NCI-H524 treated with DMSO at 0.1 percent for 48 hours (cell line): Measurements from ENCODE around the gene ADAMTS15.
A peak's percentile ranks its signal among the peaks of the same experiment; 100 is the strongest.

Source experiments
- DNase-seq: peaks from one replicate; lab custom pipeline; 2025; lab: John Stamatoyannopoulos, UW

ADAMTS15 gene

DNA sequence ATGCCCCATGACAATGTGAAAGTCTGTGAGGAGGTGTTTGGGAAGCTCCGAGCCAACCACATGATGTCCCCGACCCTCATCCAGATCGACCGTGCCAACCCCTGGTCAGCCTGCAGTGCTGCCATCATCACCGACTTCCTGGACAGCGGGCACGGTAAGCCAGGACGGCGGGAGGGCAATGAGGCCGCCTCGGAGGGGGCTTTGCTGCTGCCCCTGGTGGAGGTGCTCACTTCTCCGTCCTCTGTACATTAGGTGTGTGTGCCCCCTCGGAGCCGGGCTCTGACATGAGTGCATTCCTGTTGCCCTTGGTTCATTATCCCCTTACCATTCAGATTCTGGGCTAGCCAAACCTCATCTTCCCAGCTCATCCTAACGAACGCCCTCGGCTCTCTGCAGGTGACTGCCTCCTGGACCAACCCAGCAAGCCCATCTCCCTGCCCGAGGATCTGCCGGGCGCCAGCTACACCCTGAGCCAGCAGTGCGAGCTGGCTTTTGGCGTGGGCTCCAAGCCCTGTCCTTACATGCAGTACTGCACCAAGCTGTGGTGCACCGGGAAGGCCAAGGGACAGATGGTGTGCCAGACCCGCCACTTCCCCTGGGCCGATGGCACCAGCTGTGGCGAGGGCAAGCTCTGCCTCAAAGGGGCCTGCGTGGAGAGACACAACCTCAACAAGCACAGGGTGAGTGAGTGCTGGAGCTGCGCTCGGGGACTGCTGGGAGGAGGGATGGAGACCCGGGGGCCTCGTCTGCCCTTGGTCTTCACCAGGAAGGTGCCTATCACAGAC is 13.8 kb downstream of the ADAMTS15 start:
- peak; percentile 11 for DNase-seq

DNA sequence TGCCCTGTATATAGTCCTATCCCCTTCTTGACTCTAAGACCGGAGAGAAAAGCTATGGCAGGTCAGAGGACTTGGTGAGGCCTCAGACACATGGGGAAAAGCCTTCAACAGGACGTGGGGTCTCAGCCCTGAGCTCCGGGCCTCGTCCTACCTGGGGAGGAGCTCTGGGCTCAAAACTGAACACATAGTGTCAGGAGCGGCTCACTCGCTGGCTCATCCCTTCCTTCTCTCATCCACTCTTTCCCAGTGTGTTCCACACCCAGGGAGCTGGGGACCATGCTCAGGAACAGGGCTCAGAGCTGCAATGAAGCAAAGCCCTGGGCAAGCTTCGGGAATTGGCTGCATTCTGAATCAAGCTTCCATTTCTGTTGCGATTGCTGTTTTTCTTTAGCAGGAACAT is 14.5 kb downstream of the ADAMTS15 start:
- no peak for DNase-seq

DNA sequence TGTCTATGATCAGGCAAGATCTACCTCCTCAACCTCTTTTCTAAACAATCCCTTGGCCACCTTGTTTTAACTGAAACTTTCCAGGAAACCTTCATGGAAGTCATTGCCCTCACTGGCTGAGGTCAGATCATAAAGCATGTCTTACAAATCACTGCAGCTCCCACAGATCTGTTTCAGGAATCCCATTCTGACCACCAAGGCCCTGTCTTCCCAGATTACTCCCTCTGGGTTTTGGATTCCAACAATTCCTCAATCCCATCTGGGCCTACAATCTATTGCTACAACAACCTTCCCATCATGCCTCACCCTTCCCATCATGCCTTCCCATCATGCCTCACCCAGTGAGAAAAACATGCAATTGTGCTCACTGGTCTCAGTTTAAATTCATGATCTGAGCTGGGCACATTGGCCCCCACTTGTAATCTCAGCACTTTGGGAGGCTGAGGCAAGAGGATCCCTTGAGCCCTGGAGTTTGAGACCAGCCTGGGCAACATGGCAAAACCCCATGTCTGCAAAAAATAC is 15.9 kb downstream of the ADAMTS15 start:
- DNase-seq = no peak

DNA sequence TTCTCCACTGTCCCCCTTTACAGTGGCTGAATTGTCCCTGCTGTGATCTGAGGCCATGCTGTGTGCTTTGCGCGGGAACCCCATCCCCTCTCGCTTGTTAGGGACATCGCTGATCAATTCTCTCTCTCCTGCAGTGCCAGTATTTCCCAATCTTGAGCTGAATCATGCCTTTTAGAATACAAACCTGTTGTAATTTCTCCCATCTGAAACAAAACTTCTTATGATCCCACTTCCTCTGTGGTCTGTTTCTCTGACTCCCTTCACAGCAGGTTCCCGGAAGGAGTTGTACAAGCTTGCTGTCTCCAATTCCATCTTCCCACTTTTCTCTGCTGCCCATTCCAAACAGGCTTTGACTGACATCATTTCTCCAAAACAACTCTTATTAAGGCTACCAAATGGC is 16.8 kb downstream of the ADAMTS15 start:
- DNase-seq = no peak

DNA sequence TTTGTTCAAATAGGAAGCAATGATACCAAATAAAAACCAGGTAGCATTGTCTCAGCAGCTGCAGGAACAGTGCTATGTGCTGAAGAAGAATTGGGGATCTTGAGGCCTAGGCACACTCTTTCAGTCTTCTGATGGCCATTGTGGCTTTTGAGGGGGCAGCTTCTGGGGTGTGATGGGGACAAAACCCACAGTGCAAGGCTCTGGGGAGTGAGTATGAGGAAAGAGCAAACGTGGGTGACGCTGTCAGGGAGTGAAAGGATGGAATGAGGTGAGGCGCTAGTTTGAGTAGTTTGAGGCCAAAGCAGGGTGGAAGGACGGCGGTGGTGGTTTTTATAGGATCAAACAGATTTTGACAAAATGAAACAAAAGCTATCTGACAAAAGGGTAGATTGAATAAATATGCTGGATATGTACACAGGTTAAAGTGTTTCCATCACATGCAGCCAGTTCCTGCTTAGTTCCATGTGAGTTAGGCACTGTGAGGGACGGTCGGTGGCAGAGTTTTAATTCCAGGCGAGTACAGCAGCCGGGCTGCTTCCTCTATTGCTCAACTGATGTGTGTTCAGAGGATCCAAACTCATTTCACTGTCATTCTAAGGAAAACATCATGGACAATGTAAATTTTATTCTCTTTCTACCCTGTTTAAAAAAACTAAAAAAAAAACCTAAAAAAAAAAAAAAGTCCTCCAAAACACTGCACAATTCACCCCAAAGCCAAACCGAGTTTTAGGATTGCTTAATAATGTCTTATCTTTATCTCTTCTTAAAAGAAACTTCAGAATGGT is 18.9 kb downstream of the ADAMTS15 start:
- DNase-seq = no peak

DNA sequence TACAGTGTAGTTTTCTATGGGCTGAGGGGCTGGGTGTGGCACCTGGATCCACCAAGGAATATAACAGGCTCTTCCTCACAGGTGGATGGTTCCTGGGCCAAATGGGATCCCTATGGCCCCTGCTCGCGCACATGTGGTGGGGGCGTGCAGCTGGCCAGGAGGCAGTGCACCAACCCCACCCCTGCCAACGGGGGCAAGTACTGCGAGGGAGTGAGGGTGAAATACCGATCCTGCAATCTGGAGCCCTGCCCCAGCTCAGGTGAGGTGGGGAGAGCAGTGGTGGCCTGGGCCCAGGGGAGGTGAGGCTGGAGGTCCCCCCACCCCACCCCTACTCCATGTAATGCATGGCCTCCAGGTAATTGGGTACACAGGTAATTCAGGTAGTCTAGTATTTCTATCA is 20.7 kb downstream of the ADAMTS15 start:
- no peak for DNase-seq

DNA sequence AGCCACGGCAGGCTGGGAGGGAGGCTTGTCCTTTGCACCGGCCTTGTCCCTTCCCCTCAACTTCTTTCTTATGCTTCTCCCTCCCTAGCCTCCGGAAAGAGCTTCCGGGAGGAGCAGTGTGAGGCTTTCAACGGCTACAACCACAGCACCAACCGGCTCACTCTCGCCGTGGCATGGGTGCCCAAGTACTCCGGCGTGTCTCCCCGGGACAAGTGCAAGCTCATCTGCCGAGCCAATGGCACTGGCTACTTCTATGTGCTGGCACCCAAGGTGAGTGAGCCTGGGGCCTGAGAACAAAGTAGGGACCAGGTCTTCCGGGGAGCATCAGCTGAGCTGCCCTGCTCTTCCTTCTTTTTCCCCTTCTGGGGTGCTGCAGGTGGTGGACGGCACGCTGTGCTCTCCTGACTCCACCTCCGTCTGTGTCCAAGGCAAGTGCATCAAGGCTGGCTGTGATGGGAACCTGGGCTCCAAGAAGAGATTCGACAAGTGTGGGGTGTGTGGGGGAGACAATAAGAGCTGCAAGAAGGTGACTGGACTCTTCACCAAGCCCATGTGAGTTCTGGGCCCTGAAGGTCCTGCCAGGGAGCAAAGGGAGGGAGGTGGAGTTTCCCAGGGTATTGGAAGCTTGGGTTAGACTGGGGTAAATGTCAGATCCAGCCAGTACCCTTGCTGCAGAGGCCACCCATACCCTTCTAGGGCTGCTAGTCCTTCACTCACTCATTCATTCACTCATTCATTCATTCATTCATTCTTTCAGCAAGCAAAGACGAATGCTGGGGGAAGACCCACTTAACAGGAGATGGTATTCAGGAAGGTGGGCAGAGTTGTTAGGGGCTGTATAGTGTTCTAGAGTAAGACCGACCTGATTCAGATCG is 22.6 kb downstream of the ADAMTS15 start:
- no peak for DNase-seq

DNA sequence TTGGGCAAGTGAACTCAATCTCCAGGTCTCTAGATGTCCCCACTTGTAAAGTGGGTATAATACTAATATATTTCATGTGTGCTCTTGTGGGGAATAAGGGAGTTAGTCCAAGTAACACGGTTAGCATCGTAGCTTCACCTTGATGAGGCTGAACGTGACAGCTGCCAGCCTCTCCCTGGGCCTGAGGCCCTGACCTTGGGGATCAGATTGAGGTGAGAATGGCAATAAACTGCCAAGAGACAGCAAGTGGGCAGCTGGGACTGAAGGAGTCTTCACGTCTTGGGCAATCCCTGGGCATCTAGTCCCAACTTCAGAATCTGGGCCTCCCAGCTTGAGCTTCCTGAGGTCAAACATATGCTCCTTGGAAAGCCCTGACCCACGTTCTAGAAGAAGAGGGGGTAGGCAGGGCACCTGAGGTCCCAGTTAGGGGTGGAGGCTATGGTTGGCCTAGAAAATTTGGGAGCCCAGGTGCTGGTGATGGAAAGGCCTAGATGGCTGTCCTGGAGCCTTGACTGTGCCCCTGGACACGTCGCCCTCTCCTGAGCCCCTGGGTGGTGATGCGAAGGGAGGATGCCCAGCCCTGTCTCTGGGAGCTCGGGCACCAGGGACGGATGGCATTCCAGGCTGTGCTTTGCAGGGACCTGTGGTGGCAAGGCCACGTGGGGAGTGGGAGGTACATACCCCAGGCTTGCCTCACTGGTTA is 23.4 kb downstream of the ADAMTS15 start:
- no peak for DNase-seq

DNA sequence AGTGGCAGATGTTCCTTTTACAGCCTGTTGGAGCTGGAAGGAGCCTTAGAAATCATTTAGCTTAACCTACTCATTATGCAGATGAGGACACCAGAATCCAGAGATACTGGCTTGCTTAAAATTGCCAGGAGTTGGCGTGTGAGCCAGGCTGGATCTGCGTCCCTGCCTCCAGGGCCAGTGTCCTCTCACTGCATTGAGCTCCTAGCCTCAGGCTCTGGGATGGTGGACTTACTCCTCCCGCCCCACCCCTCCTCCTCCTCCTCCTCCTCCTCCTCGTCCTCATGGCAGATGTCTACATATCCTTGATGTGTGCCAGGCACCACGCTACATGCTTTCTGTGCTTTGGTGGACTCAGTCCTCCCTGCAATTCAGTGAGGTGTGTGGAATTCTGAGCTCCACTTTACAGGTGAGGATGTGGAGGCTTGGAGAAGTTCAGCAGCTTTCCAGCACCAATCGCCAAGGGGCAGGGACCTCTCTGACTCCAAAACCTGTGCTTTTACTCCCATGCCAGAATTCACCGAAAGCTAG is 24.1 kb downstream of the ADAMTS15 start:
- DNase-seq = no peak

DNA sequence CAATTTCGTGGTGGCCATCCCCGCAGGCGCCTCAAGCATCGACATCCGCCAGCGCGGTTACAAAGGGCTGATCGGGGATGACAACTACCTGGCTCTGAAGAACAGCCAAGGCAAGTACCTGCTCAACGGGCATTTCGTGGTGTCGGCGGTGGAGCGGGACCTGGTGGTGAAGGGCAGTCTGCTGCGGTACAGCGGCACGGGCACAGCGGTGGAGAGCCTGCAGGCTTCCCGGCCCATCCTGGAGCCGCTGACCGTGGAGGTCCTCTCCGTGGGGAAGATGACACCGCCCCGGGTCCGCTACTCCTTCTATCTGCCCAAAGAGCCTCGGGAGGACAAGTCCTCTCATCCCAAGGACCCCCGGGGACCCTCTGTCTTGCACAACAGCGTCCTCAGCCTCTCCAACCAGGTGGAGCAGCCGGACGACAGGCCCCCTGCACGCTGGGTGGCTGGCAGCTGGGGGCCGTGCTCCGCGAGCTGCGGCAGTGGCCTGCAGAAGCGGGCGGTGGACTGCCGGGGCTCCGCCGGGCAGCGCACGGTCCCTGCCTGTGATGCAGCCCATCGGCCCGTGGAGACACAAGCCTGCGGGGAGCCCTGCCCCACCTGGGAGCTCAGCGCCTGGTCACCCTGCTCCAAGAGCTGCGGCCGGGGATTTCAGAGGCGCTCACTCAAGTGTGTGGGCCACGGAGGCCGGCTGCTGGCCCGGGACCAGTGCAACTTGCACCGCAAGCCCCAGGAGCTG is 24.8 kb downstream of the ADAMTS15 start:
- no peak for DNase-seq

DNA sequence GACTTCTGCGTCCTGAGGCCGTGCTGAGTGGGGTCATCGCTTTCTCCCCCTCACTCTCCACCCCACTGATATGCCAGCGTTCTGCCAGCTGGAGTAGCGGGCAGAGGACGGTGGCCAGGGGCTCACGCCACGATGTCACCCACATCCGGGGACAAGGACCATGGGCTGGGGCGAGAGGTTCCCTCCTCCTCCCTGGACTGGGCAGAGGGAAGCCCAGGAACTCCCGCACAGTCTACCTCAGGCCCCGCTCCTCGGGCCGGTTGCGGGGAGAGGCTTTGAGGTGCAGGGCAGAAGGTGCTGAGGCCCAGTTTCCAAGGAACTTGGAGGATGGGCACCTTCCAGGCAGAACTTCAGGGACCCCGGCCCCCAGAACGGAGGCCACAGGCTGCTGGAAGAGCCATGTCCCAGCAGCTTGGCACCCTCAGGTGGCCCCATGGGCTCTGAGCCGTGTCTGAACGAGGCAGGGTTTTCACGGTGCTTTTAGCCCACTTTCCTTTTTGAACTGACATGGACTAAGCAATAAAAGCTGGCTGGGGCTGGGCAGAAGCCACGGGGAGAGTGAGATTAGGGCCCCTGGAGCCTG is 25.4 kb downstream of the ADAMTS15 start:
- DNase-seq = no peak

DNA sequence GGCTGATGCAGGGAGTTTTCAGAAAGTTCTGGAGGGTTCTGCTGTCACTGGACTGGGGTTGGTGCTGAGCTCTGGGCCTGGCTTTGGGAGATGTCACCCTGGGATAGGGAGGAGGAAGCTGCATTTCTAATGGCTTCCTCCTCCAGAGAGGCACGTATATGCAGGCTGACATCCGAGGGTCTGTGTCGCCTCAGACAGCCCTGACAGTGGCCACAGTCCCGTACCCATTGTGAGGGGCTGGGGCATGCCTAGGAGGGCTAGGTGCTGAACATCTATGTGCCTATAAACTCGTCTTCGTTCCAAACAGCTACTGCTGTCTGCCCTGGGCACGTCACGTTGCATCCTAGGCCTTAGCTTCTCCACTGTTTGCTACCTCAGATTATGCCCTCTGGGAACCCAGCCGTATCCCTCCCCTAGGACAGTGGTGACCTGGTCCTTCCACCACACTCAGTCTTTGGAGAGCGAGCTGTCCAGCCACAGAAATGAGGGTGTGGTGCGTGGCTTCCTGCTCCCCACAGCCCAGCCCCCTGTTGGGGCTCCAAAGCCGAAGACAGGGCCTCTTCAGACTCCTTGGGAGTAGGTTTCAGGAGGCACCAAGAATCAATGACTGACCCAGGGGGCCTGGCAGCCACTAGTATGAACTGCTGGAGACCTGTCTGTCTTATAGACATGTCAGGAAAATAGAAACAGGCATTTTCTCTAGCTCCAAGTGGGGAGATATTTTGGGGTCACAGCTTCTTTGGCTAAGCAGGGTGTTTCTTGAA is 26.4 kb downstream of the ADAMTS15 start:
- DNase-seq = no peak

DNA sequence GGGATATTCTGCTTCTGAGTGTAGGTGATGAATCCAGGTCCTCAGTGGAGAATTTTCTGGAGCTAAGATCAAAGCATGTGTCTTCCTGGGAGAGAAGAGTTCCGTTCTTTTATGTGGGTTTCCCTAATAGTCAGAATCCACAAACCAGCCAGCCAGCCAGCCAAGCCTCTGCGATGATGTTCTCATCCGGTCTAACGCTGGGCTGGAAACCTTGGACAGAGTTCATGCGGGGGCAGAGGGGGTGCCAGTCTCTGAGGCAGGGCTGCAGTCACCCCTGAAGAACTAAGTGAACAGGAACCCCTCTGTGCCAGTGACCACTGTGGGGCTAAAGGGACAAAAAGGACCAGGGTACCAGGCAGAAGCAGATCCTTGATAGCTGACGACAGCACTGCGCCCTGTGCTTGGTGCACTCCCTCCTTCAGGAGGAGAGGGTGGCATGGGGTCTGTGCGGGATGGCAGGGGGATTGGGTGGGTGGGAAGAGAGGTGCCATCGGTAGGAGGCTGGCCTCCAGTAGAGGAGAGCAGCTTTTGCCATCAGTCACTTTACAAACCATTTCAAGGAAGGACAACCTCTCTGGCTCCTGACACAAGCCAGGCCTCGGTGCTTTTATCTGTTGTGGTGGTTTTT is 27.1 kb downstream of the ADAMTS15 start:
- no peak for DNase-seq

DNA sequence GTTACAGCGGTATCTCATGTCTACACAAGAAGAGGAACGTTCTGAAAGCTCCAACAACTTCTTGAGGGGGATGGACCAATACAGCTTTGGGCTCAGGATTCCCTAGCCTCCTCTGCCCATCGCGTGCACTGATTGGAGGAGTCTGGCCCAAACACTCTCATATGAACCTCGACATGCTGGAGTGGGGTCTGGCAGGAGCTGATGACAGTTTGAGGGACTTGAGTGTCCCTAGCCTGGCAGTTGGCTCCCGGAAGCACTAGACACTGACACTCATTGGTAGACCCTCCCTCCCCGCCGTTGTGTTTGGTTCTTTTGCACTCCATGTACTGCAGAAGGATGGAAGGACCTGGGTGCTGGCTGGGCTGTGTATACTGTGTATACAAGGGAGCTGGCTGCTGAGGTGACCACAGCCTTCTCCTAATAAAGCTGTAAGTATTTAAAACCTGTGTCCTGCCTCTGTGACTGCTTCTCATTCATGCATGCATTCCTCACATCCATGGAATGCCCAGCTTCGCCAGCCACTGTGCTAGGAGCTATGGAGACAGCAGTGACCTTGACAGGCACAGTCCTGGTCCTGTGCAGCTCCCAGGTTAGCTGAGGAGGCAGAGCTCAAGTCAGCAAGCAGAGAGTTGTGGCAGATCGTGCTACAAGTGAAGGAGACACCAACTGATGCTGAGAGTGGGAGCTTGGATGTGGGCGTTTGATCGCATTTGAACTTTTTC is 27.9 kb downstream of the ADAMTS15 start:
- no peak for DNase-seq

DNA sequence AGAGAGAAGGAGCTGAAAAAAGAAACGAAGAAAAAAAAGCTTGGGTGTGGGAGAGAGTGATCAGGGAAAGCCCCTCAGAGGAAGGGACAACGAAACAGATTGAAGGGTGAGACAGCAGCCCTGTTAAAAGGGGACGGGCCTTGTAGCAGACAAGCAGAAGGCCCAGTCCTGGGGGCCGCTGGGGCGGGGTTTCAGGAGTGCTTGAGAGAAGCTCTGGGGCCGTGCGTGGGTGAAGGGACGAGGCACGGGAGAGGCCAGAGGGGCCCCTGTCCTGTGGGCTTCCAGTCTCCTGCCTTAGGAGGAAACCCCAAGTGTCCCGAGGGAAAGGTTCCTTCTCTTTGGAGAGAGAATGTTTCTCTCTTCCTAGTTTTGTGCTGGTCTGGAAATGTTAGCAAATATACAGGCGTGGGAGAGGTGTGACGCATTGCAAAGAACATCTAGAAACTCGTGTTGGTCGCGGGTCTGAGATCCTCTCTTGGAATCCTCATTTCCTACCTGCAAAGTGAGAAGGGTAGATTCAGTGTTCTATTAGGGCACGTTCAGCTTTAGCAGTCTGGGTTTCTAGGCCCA is 28.6 kb downstream of the ADAMTS15 start:
- no peak for DNase-seq

DNA sequence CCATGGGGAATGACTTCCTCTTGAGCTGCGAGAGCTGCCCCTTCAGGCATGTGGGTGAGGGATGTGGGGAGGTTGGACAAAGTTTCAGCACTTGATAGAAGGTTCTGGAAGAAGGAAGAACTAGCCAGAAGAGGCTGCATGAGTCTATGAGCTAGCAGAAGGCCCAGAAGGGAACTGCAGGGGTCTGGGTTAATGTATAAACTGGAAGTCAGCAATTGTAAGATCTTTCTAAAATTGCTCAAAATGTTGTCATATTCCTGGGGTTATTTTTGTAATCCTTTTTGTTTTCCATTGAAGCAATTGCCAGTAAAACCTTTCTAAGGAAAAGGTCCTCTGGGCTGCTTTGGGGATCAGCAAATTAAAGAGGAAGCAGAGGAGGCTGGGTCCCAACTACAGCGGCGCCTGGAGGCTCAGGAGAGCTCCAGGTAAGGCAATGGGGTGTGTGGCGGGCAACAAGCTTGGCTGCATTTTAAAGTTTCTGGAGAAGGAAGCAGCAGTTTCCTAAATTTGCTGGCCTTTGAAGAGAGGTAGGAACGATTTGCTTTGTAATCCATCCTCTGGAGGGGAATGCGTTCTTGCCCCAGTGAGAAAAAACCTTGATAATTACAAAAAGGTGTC is 29.2 kb downstream of the ADAMTS15 start:
- no peak for DNase-seq

DNA sequence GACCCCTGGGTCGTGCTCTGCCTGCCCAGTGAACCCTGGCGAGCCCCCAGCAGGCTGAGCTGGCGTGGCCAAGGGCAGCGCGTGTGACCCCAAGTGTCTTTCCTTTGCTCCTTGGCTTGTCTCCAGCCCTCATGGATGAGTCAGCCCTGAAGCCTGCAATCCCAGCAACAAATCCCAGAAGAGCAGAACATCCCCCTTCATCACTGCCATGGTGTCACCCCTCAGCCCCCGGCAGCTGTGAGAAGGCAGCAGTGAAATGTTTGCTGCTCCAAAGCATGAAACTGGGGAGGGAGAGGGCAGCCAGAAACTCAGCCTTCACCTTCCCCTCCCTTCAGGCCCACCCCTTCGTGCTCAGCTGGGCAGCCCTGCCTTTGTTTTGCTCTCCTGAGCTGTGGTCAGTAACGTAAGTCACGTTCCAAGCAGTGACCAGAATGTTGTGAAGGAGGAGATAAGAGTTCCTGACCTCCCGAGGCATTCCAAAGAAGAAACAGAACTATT is 29.8 kb downstream of the ADAMTS15 start:
- no peak for DNase-seq
